Subcutaneous abdominal adipose tissue (tissue), 5 donors: Measurements from ENCODE around the gene UBE3C.

Experiments used
- H3K27ac ChIP-seq: one replicate; pipeline ENCODE4 v1.7.0; 2013; ENCODE audit warnings: low read depth, mild to moderate bottlenecking, inconsistent platforms, low read length, moderate library complexity
- H3K27me3 ChIP-seq, 5 donors: one replicate each; pipeline ENCODE4 v1.7.0; 2013; ENCODE audit warnings: low read length in 5 of 5, inconsistent platforms in 1 of 5; ENCODE audit not compliant: control insufficient read depth in 5 of 5, insufficient read depth in 4 of 5
- H3K36me3 ChIP-seq, 5 donors: one replicate each; pipeline ENCODE4 v1.7.0; 2013; ENCODE audit warnings: low read length in 5 of 5; ENCODE audit not compliant: control insufficient read depth in 5 of 5, insufficient read depth in 5 of 5
- H3K4me1 ChIP-seq, 5 donors: one replicate each; pipeline ENCODE4 v1.7.0; 2013; ENCODE audit warnings: low read length in 5 of 5, mild to moderate bottlenecking in 3 of 5, moderate library complexity in 1 of 5; ENCODE audit not compliant: control insufficient read depth in 5 of 5, insufficient read depth in 5 of 5
- H3K4me3 ChIP-seq, 5 donors: one replicate each; pipeline ENCODE4 v1.7.0; 2013; ENCODE audit warnings: low read length in 5 of 5, low read depth in 1 of 5
- H3K9ac ChIP-seq, 5 donors: one replicate each; pipeline ENCODE4 v1.7.0; 2013; ENCODE audit warnings: low read length in 5 of 5, mild to moderate bottlenecking in 4 of 5, moderate library complexity in 3 of 5
- H3K9me3 ChIP-seq, 5 donors: one replicate each; pipeline ENCODE4 v1.7.0; 2013; ENCODE audit warnings: low read length in 5 of 5; ENCODE audit not compliant: control insufficient read depth in 5 of 5
- donor health status: healthy.
- donor health status: healthy.
- donor health status: healthy.
- donor health status: healthy.
- donor health status: healthy.

The UBE3C gene

DNA sequence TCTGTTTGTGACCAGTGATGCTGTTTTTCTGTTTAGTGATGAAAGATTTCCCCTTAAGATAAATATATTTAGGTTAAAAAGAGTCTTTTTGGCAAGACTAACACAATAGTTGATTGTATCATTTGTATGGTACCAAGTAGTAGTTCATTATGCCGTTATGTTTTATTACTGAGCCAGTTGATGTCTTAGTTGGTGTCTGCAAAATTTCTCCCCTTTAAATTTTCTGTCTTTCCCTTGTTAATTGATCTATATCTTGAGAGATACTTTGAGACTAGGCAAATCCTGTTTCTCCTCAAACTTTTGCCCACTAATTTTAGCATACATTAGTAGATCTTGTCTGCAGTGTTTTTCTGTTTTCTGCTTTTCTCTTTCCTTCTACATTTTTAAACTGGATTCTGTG, 21.7 kb downstream of the UBE3C start:
- Histone ChIP-seq H3K36me3 (peaks cover 3 to 10% (median 10%) of the 10 kb centered on the region in 5 donors), H3K9me3 (peaks cover 0 to under 1% (median 0%) of the 10 kb centered on the region in 5 donors), H3K4me1 (peaks cover 0 to 6% (median 0%) of the 10 kb centered on the region in 5 donors), H3K27me3 (no peaks in the 10 kb centered on the region), H3K9ac (no peak overlapping the region), H3K27ac (no peak overlapping the region), H3K4me3 (no peak overlapping the region)

GRCh38 chr7:157165987-157166386, 27.3 kb downstream of the UBE3C start:
- Histone ChIP-seq H3K27me3 (no peaks in the 10 kb centered on the region), H3K9ac (no peak overlapping the region), H3K9me3 (peaks cover 0 to 3% (median 0%) of the 10 kb centered on the region in 5 donors), H3K27ac (no peak overlapping the region), H3K4me3 (no peak overlapping the region), H3K36me3 (peaks cover 19 to 41% (median 33%) of the 10 kb centered on the region in 5 donors), H3K4me1 (no peaks in the 10 kb centered on the region)

DNA sequence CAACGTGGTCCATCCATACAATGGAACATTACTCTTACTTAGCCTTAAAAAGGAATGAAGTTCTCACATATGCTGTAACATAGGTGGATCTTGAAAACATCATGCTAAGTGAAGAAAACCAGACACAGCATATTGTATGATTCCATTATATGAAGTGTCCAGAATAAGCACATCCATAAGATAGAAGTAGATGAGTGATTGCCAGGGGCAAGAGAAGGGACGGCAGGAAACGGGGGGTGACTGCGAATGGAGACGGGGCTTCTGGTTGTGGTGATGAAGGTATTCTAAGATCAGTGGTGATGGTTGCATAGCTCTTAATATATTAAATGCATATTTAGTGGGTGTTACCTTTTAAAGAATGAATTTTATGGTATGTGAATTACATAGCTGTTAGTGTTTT, 29.8 kb downstream of the UBE3C start:
- Histone ChIP-seq H3K4me1 (no peaks in the 10 kb centered on the region), H3K36me3 (peaks cover 25 to 62% (median 49%) of the 10 kb centered on the region in 5 donors), H3K9me3 (peaks cover 0 to 3% (median 0%) of the 10 kb centered on the region in 5 donors), H3K9ac (no peak overlapping the region), H3K27me3 (no peaks in the 10 kb centered on the region), H3K27ac (no peak overlapping the region), H3K4me3 (no peak overlapping the region)

- H3K9me3 ChIP-seq, result no peaks in the 10 kb centered on the region
- H3K36me3 ChIP-seq, result peaks cover 36 to 85% (median 61%) of the 10 kb centered on the region in 5 donors
- no peaks in the 10 kb centered on the region for H3K27me3 ChIP-seq
- no peak overlapping the region for H3K9ac ChIP-seq
- no peak overlapping the region for H3K27ac ChIP-seq
- H3K4me3 ChIP-seq, result no peak overlapping the region
- H3K4me1 ChIP-seq, result peaks cover 0 to 10% (median 3%) of the 10 kb centered on the region in 5 donors
Observed at GRCh38 chr7:157176771-157177170, 38.0 kb downstream of the UBE3C start.

- Histone ChIP-seq H3K36me3 (peaks cover 37 to 84% (median 64%) of the 10 kb centered on the region in 5 donors), H3K9me3 (no peaks in the 10 kb centered on the region), H3K9ac (no peak overlapping the region), H3K27me3 (no peaks in the 10 kb centered on the region), H3K4me1 (peaks cover 0 to 10% (median 3%) of the 10 kb centered on the region in 5 donors), H3K4me3 (no peak overlapping the region), H3K27ac (no peak overlapping the region)
Observed at GRCh38 chr7:157177333-157177982, 38.7 kb downstream of the UBE3C start.

DNA sequence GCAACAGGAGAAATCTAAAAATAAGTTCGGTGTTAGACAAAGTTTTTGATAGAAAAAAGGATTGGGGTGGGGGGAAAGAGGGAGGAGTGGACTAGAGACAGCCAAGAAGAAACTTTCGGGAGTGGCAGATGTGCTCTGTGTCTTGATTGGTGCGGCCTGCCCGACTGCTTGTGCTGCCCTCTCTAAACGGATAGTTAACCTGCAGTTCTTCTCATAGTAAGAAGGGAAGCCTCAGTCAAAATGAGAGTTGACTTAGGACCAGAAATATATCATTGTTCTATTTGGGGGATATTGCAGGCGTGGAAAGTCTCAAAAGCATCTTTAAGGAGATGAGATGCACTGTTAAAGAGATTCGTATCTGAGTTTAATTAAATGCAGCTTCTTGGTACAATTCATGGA, 39.3 kb downstream of the UBE3C start:
- no peaks in the 10 kb centered on the region for H3K27me3 ChIP-seq
- no peak overlapping the region for H3K4me3 ChIP-seq
- H3K9me3 ChIP-seq, result no peaks in the 10 kb centered on the region
- peaks cover 0 to 10% (median 3%) of the 10 kb centered on the region in 5 donors for H3K4me1 ChIP-seq
- no peak overlapping the region for H3K9ac ChIP-seq
- peaks cover 33 to 84% (median 62%) of the 10 kb centered on the region in 5 donors for H3K36me3 ChIP-seq
- H3K27ac ChIP-seq, result no peak overlapping the region

GRCh38 chr7:157183832-157184231, 45.1 kb downstream of the UBE3C start:
- Histone ChIP-seq H3K9me3 (no peaks in the 10 kb centered on the region), H3K9ac (no peak overlapping the region), H3K36me3 (peaks cover 51 to 86% (median 69%) of the 10 kb centered on the region in 5 donors), H3K27me3 (no peaks in the 10 kb centered on the region), H3K27ac (no peak overlapping the region), H3K4me1 (peaks cover 0 to 2% (median 0%) of the 10 kb centered on the region in 5 donors), H3K4me3 (no peak overlapping the region)

DNA sequence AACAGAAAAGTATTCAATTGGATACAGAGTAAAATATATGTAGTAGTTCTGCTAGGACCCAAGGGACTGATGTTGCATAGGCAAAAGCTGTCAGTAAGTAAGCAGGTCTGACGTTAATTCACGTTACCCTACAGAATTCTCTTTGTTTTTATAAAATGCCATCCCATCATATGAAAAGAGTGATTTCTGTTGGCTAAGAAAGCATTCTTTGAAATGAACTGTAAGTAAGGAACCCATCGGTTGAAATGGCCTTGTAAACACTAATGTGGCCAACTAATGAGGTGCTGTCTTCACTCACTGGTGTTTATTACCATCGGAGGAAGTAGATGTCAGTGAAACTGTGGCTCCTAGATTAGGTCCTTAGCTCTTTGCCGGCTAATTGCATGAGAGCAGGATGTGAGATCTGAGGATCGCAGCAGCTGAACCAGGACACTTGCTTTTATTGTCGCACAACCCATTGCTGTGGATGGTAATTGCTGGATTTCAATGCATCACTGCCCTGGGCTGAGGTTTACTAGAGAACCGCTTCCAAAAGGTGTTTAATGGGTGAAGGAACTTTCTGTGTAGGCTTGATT, 49.5 kb downstream of the UBE3C start:
- no peak overlapping the region for H3K27ac ChIP-seq
- H3K4me1 ChIP-seq, result peaks cover 0 to under 1% (median 0%) of the 10 kb centered on the region in 5 donors
- H3K27me3 ChIP-seq, result no peaks in the 10 kb centered on the region
- no peak overlapping the region for H3K4me3 ChIP-seq
- no peak overlapping the region for H3K9ac ChIP-seq
- peaks cover 33 to 82% (median 68%) of the 10 kb centered on the region in 5 donors for H3K36me3 ChIP-seq
- no peaks in the 10 kb centered on the region for H3K9me3 ChIP-seq

GRCh38 chr7:157189405-157189804, 50.7 kb downstream of the UBE3C start:
- no peaks in the 10 kb centered on the region for H3K27me3 ChIP-seq
- H3K27ac ChIP-seq, result no peak overlapping the region
- H3K9ac ChIP-seq, result no peak overlapping the region
- peaks cover 31 to 70% (median 59%) of the 10 kb centered on the region in 5 donors for H3K36me3 ChIP-seq
- H3K9me3 ChIP-seq, result no peaks in the 10 kb centered on the region
- H3K4me3 ChIP-seq, result no peak overlapping the region
- H3K4me1 ChIP-seq, result peaks cover 0 to 7% (median 0%) of the 10 kb centered on the region in 5 donors

GRCh38 chr7:157192861-157193260, 54.1 kb downstream of the UBE3C start:
- H3K36me3 ChIP-seq, result peaks cover 28 to 58% (median 47%) of the 10 kb centered on the region in 5 donors
- H3K27ac ChIP-seq, result no peak overlapping the region
- H3K4me3 ChIP-seq, result no peak overlapping the region
- H3K9ac ChIP-seq, result no peak overlapping the region
- no peaks in the 10 kb centered on the region for H3K9me3 ChIP-seq
- peaks cover 0 to 11% (median 0%) of the 10 kb centered on the region in 5 donors for H3K4me1 ChIP-seq
- H3K27me3 ChIP-seq, result no peaks in the 10 kb centered on the region
